Measurements from ENCODE around the gene AFAP1L1.

AFAP1L1 gene

GRCh38 chr5:149382517-149383220 is 111.0 kb downstream of the AFAP1L1 start:
- ChIA-PET CTCF (interaction anchor here (0.5 to 8.2 kb wide), 12 partner anchors 11 to 234 kb away, joined by 3 to 87 read pairs (median 5); partner anchors contain the start of gene GRPEL2), POLR2A (interaction anchor here (1.1 to 1.8 kb wide), 2 partner anchors 25 to 37 kb away, joined by 3 to 4 read pairs; partner anchors contain the start of genes GRPEL2 and PCYOX1L)
- TF ChIP-seq FOXK2 (IDR thresholded peaks at IDR 0.05) (no peak), NFRKB (IDR thresholded peaks at IDR 0.05) (no peak), SP1 (IDR thresholded peaks at IDR 0.05) (no peak), BHLHE40 (IDR thresholded peaks at IDR 0.05; ENCODE audit: borderline replicate concordance) (no peak)
- DNase-seq (ENCODE audit: extremely low spot score), result no peak

GRCh38 chr5:149383399-149383798 is 111.7 kb downstream of the AFAP1L1 start:
- ChIA-PET CTCF (interaction anchor here (8.2 kb wide), 1 partner anchor 50 kb away, joined by 87 read pairs; no protein-coding TSS in a partner anchor), POLR2A (no interaction called here)
- DNase-seq (ENCODE audit: extremely low spot score), result no peak
- TF ChIP-seq TARDBP (IDR thresholded peaks at IDR 0.05) (no peak), FOXA1 (IDR thresholded peaks at IDR 0.05) (no peak), NFRKB (IDR thresholded peaks at IDR 0.05) (no peak), FOXK2 (IDR thresholded peaks at IDR 0.05) (no peak), ZNF384 (IDR thresholded peaks at IDR 0.05) (no peak), ARNT (IDR thresholded peaks at IDR 0.05) (no peak), FOXM1 (IDR thresholded peaks at IDR 0.05; ENCODE audit: borderline replicate concordance) (no peak), CTBP1 (IDR thresholded peaks at IDR 0.05; ENCODE audit: borderline replicate concordance) (no peak), SUZ12 (IDR thresholded peaks at IDR 0.05) (no peak), LEF1 (IDR thresholded peaks at IDR 0.05; ENCODE audit: borderline replicate concordance) (no peak), HDGF (IDR thresholded peaks at IDR 0.05; ENCODE audit: borderline replicate concordance) (no peak)
- TF ChIP-seq, protein P1, sequence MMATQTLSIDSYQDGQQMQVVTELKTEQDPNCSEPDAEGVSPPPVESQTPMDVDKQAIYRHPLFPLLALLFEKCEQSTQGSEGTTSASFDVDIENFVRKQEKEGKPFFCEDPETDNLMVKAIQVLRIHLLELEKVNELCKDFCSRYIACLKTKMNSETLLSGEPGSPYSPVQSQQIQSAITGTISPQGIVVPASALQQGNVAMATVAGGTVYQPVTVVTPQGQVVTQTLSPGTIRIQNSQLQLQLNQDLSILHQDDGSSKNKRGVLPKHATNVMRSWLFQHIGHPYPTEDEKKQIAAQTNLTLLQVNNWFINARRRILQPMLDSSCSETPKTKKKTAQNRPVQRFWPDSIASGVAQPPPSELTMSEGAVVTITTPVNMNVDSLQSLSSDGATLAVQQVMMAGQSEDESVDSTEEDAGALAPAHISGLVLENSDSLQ (IDR thresholded peaks at IDR 0.05), result no peak

DNA sequence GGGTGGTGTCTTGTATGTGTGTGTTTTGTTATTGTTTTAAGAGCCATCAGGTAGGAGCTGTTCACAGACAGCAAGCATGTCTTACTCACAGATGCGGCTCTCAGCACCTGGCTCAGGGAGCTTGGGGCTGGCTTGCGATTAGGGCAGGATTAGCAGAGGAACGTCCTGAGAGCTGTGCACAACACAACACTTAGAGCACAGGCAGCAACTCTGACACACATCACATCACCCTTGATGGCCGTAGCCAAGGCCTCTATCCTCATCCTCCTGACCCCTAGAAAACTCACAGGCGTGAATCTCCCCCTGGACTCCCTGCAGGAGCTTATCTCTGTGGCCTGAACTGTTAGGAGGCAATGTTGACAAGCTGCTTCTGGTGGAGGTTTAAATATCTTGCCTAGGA is 114.5 kb downstream of the AFAP1L1 start:
- DNase-seq (ENCODE audit: extremely low spot score), result no peak
- TF ChIP-seq TARDBP (IDR thresholded peaks at IDR 0.05) (no peak), FOXK2 (IDR thresholded peaks at IDR 0.05) (no peak), L3MBTL2 (conservative IDR thresholded peaks at IDR 0.05) (no peak), ZNF384 (IDR thresholded peaks at IDR 0.05) (no peak), NFRKB (IDR thresholded peaks at IDR 0.05) (no peak), LEF1 (IDR thresholded peaks at IDR 0.05; ENCODE audit: borderline replicate concordance) (no peak)
- ChIA-PET POLR2A (interaction anchor here (0.9 kb wide), 1 partner anchor 41 kb away, joined by 4 read pairs; no protein-coding TSS in a partner anchor), CTCF (interaction anchor here (0.6 to 8.2 kb wide), 5 partner anchors 10 to 180 kb away, joined by 3 to 87 read pairs (median 4); no protein-coding TSS in a partner anchor)

- POLR2A ChIA-PET, result no interaction called here
- CTCF ChIA-PET, result interaction anchor here (1.8 to 8.2 kb wide), 2 partner anchors 19 to 47 kb away, joined by 4 to 87 read pairs; no protein-coding TSS in a partner anchor
- no peak for DNase-seq (ENCODE audit: extremely low spot score)
- TF ChIP-seq ZNF384 (IDR thresholded peaks at IDR 0.05) (no peak), CTBP1 (IDR thresholded peaks at IDR 0.05; ENCODE audit: borderline replicate concordance) (no peak), FOXK2 (IDR thresholded peaks at IDR 0.05) (no peak), TARDBP (IDR thresholded peaks at IDR 0.05) (no peak), L3MBTL2 (conservative IDR thresholded peaks at IDR 0.05) (no peak), NFRKB (IDR thresholded peaks at IDR 0.05) (no peak), ARNT (IDR thresholded peaks at IDR 0.05) (no peak), BHLHE40 (IDR thresholded peaks at IDR 0.05; ENCODE audit: borderline replicate concordance) (no peak), HDGF (IDR thresholded peaks at IDR 0.05; ENCODE audit: borderline replicate concordance) (no peak), FOXA1 (IDR thresholded peaks at IDR 0.05) (no peak), SUZ12 (IDR thresholded peaks at IDR 0.05) (no peak), SP1 (IDR thresholded peaks at IDR 0.05) (no peak), LEF1 (IDR thresholded peaks at IDR 0.05; ENCODE audit: borderline replicate concordance) (no peak), FOXM1 (IDR thresholded peaks at IDR 0.05; ENCODE audit: borderline replicate concordance) (no peak), ELF4 (IDR thresholded peaks at IDR 0.05) (no peak)
- TF ChIP-seq, protein P1 (IDR thresholded peaks at IDR 0.05), result no peak
Measured at GRCh38 chr5:149387081-149387631, 115.5 kb downstream of the AFAP1L1 start.

DNA sequence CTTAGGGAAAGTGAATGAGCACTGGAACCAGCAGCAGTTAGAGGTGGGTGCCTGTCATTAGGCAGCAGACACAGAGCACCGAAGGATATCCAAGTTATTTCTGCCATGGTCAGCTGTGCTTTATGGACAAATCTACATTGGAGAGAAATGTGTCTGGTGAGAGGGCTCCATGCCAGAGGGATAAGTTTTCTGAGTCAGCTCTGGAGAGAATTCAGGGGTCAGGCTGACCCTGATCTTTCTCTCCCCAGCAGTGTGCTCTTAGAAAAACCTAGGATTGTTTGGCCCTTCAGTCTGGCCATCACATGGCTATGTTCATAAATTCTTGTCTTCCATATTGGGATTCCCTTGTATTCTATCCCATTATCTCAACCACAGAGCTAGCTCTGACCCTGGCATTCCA is 116.3 kb downstream of the AFAP1L1 start:
- POLR2A ChIA-PET, result no interaction called here
- TF ChIP-seq, protein P1 (IDR thresholded peaks at IDR 0.05), result no peak
- TF ChIP-seq BHLHE40 (IDR thresholded peaks at IDR 0.05; ENCODE audit: borderline replicate concordance) (no peak), HDGF (IDR thresholded peaks at IDR 0.05; ENCODE audit: borderline replicate concordance) (no peak), TARDBP (IDR thresholded peaks at IDR 0.05) (no peak), L3MBTL2 (conservative IDR thresholded peaks at IDR 0.05) (no peak), ARNT (IDR thresholded peaks at IDR 0.05) (no peak), FOXA1 (IDR thresholded peaks at IDR 0.05) (no peak), ELF4 (IDR thresholded peaks at IDR 0.05) (no peak), FOXK2 (IDR thresholded peaks at IDR 0.05) (no peak), NFRKB (IDR thresholded peaks at IDR 0.05) (no peak), SUZ12 (IDR thresholded peaks at IDR 0.05) (no peak), SP1 (IDR thresholded peaks at IDR 0.05) (no peak), FOXM1 (IDR thresholded peaks at IDR 0.05; ENCODE audit: borderline replicate concordance) (no peak), LEF1 (IDR thresholded peaks at IDR 0.05; ENCODE audit: borderline replicate concordance) (no peak), CTBP1 (IDR thresholded peaks at IDR 0.05; ENCODE audit: borderline replicate concordance) (no peak)
- CTCF ChIA-PET, result interaction anchor here (0.6 to 8.2 kb wide), 2 partner anchors 46 to 61 kb away, joined by 3 to 87 read pairs; no protein-coding TSS in a partner anchor
- no peak for DNase-seq (ENCODE audit: extremely low spot score)
